ENCODE measurements around the gene SLC6A12. TPM values are rescaled to one million over a fixed set of nuclear protein-coding genes. Genes with fewer than 3 reads are reported as not detected.

Gene SLC6A12
- total RNA-seq, 1 experiment from 2014 or later = not detected

GRCh38 chr12:167959-168600 lies 45.9 kb downstream of the SLC6A12 start:
- H3K27ac ChIP-seq = no peak overlapping the region
- no peak overlapping the region for H3K4me3 ChIP-seq
- no peak overlapping the region for H3K4me2 ChIP-seq
- BruUV-seq (replicated peaks) = no TSS peak
- ChIA-PET POLR2A (ENCODE audit: unreplicated experiment) (no interaction called here), CTCF (interaction anchor here (0.6 kb wide), 1 partner anchor 12 kb away, joined by 3 read pairs; no protein-coding TSS in a partner anchor)
- H3K27me3 ChIP-seq (ENCODE audit: insufficient read depth, low read depth) = peaks cover 58% of the 10 kb centered on the region
- H3K36me3 ChIP-seq (ENCODE audit: low read depth) = no peaks in the 10 kb centered on the region
- no peaks in the 10 kb centered on the region for H3K9me3 ChIP-seq (ENCODE audit: insufficient read depth, low read depth)
- H3F3A ChIP-seq (ENCODE audit: insufficient read depth, low read depth) = no peaks in the 10 kb centered on the region
- H4K20me1 ChIP-seq (ENCODE audit: insufficient read depth) = no peaks in the 10 kb centered on the region
- H2AFZ ChIP-seq = no peak overlapping the region
- no peaks in the 10 kb centered on the region for H3K4me1 ChIP-seq (replicated peaks; ENCODE audit: insufficient read depth)
- TF ChIP-seq EZH2 (IDR thresholded peaks at IDR 0.05; ENCODE audit: low read depth) = no peak
- TF ChIP-seq CTCF (conservative IDR thresholded peaks at IDR 0.05) = no peak
- no peak for DNase-seq
- intact Hi-C loops (cut with micrococcal nuclease; ENCODE audit: unreplicated experiment) = no loop called here
- no peaks in the 10 kb centered on the region for H3K79me2 ChIP-seq (ENCODE audit: low read depth)
- H3K9me2 ChIP-seq (ENCODE audit: insufficient read depth) = no peaks in the 10 kb centered on the region

- ChIA-PET CTCF (no interaction called here), POLR2A (ENCODE audit: unreplicated experiment) (no interaction called here)
- TF ChIP-seq EZH2 (IDR thresholded peaks at IDR 0.05; ENCODE audit: low read depth) (no peak), CTCF (conservative IDR thresholded peaks at IDR 0.05) (no peak)
- DNase-seq = no peak
- no peaks in the 10 kb centered on the region for H3K79me2 ChIP-seq (ENCODE audit: low read depth)
- H3K9me3 ChIP-seq (ENCODE audit: insufficient read depth, low read depth) = no peaks in the 10 kb centered on the region
- H3K27ac ChIP-seq = no peak overlapping the region
- no peak overlapping the region for H3K4me2 ChIP-seq
- no peaks in the 10 kb centered on the region; the same call in 1 of the 2 replicates for H4K20me1 ChIP-seq (ENCODE audit: insufficient read depth)
- no peaks in the 10 kb centered on the region for H3K4me1 ChIP-seq (replicated peaks; ENCODE audit: insufficient read depth)
- H3K4me3 ChIP-seq = no peak overlapping the region
- H2AFZ ChIP-seq = no peak overlapping the region
- H3K27me3 ChIP-seq (ENCODE audit: insufficient read depth, low read depth) = peaks cover 52% of the 10 kb centered on the region
- no TSS peak for BruUV-seq (replicated peaks)
- no peaks in the 10 kb centered on the region for H3K9me2 ChIP-seq (ENCODE audit: insufficient read depth)
- no peaks in the 10 kb centered on the region for H3K36me3 ChIP-seq (ENCODE audit: low read depth)
- no peaks in the 10 kb centered on the region for H3F3A ChIP-seq (ENCODE audit: insufficient read depth, low read depth)
- intact Hi-C loops (cut with micrococcal nuclease; ENCODE audit: unreplicated experiment) = no loop called here
These were observed 47.4 kb downstream of the SLC6A12 start for GRCh38 chr12:166425-167075.

GRCh38 chr12:165862-166368 lies 48.0 kb downstream of the SLC6A12 start:
- H3K79me2 ChIP-seq (ENCODE audit: low read depth) = no peaks in the 10 kb centered on the region
- H3K9me2 ChIP-seq (ENCODE audit: insufficient read depth) = no peaks in the 10 kb centered on the region
- intact Hi-C loops (cut with micrococcal nuclease; ENCODE audit: unreplicated experiment) = no loop called here
- no peak for DNase-seq
- H3K27me3 ChIP-seq (ENCODE audit: insufficient read depth, low read depth) = peaks cover 55% of the 10 kb centered on the region
- BruUV-seq (replicated peaks) = no TSS peak
- CTCF ChIA-PET = no interaction called here
- no peaks in the 10 kb centered on the region for H3K4me1 ChIP-seq (replicated peaks; ENCODE audit: insufficient read depth)
- POLR2A ChIA-PET (ENCODE audit: unreplicated experiment) = no interaction called here
- no peaks in the 10 kb centered on the region for H3K9me3 ChIP-seq (ENCODE audit: insufficient read depth, low read depth)
- TF ChIP-seq CTCF (conservative IDR thresholded peaks at IDR 0.05) = no peak
- no peaks in the 10 kb centered on the region for H3F3A ChIP-seq (ENCODE audit: insufficient read depth, low read depth)
- no peaks in the 10 kb centered on the region; the same call in 1 of the 2 replicates for H4K20me1 ChIP-seq (ENCODE audit: insufficient read depth)
- H3K27ac ChIP-seq = no peak overlapping the region
- no peak overlapping the region for H3K4me2 ChIP-seq
- H3K4me3 ChIP-seq = no peak overlapping the region
- H3K36me3 ChIP-seq (ENCODE audit: low read depth) = no peaks in the 10 kb centered on the region
- H2AFZ ChIP-seq = no peak overlapping the region
